HepG2 (cell line): ENCODE data around the gene SSBP4. TPM values are rescaled to one million over a fixed set of nuclear protein-coding genes. Genes with fewer than 3 reads are reported as not detected.

ENCODE experiments used
- AHR ChIP-seq: IDR thresholded peaks from 2 replicates; pipeline ENCODE4 v1.6.1; 2018; ENCODE audit warnings: missing genetic modification reagents, missing compliant biosample characterization
- AKAP8 ChIP-seq: sonication (generic); formaldehyde crosslinking; IDR thresholded peaks from 2 replicates; pipeline ENCODE4 v1.5.1; 2020; ENCODE audit warnings: mild to moderate bottlenecking, missing genetic modification reagents
- ARID2 ChIP-seq: sonication (generic); formaldehyde crosslinking; IDR thresholded peaks from 2 replicates; pipeline ENCODE4 v1.8.1; 2022; ENCODE audit warnings: mild to moderate bottlenecking, missing genetic modification reagents, borderline replicate concordance
- BRD4 ChIP-seq: sonication (generic); formaldehyde crosslinking; IDR thresholded peaks from 2 replicates; pipeline ENCODE4 v1.4.0; 2020; ENCODE audit warnings: missing genetic modification reagents
- ELF4 ChIP-seq: sonication (generic); formaldehyde crosslinking; IDR thresholded peaks from 2 replicates; pipeline ENCODE4 v1.5.0; 2020; ENCODE audit warnings: missing genetic modification reagents, mild to moderate bottlenecking, moderate library complexity, borderline replicate concordance
- HOXA5 ChIP-seq: sonication (generic); formaldehyde crosslinking; IDR thresholded peaks from 2 replicates; pipeline ENCODE4 v1.4.0; 2020; ENCODE audit warnings: missing genetic modification reagents
- KMT2B ChIP-seq: IDR thresholded peaks from 2 replicates; pipeline ENCODE4 v1.6.1; 2016; ENCODE audit warnings: missing genetic modification reagents, missing compliant biosample characterization
- U2AF2 ChIP-seq: fragments of 200-400 bp; formaldehyde crosslinking; IDR thresholded peaks from 2 replicates; pipeline ENCODE4 v1.6.1; 2017; ENCODE audit warnings: low read depth, mild to moderate bottlenecking, low read length
- ZNF276 ChIP-seq: sonication (generic); formaldehyde crosslinking; IDR thresholded peaks from 2 replicates; pipeline ENCODE4 v1.4.0; 2020; ENCODE audit warnings: mild to moderate bottlenecking, low read depth, missing genetic modification reagents
- ZNF564 ChIP-seq: sonication (generic); formaldehyde crosslinking; IDR thresholded peaks from 2 replicates; pipeline ENCODE4 v1.8.1; 2023; ENCODE audit warnings: mild to moderate bottlenecking, missing genetic modification reagents
- ZNF607 ChIP-seq: sonication (generic); formaldehyde crosslinking; IDR thresholded peaks from 2 replicates; pipeline ENCODE4 v1.5.1; 2020; ENCODE audit warnings: missing genetic modification reagents, mild to moderate bottlenecking, borderline replicate concordance
- ZSCAN29 ChIP-seq: sonication (generic); formaldehyde crosslinking; conservative IDR thresholded peaks from 2 replicates; pipeline ENCODE4 v1.4.0; 2020; ENCODE audit warnings: mild to moderate bottlenecking, missing genetic modification reagents
- ZSCAN5A ChIP-seq: sonication (generic); formaldehyde crosslinking; IDR thresholded peaks from 2 replicates; pipeline ENCODE4 v1.8.0; 2022; ENCODE audit warnings: mild to moderate bottlenecking, missing genetic modification reagents, borderline replicate concordance
- polyA plus RNA-seq, 8 experiments: library from polyadenylated mRNA; depleted of rRNA in 3 of 8; stranded (reverse) in 7 of 8; unstranded in 1 of 8; fragments of >200 nt; fragmentation: Illumina TruSeq in 4 of 8; extraction: Trizol in 4 of 8; gene quantifications; 2 replicates each; pipeline versions ENCODE4 v1.2.1 to v1.2.3, GENCODE V29; 2011 to 2016; ENCODE audit warnings: low read depth in 4 of 8, missing spikeins in 1 of 8, mixed read lengths in 1 of 8; ENCODE audit not compliant: insufficient read depth in 1 of 8
- total RNA-seq, 5 experiments: library from RNA; depleted of rRNA; stranded (reverse); fragments of >200 nt; fragmentation: Illumina TruSeq; extraction: Trizol; gene quantifications; 2 replicates each; pipeline ENCODE4 v1.2.3, GENCODE V29; 2016; ENCODE audit warnings: low read depth in 1 of 5
- TF ChIP-seq, protein P1 (sequence below): sonication (generic); formaldehyde crosslinking; IDR thresholded peaks from 2 replicates; pipeline ENCODE4 v1.4.0; 2020; ENCODE audit warnings: missing genetic modification reagents

Gene SSBP4
- total and polyA plus RNA-seq, 2 of the 13 experiments (the other 11 are each of a cell fraction or from before 2014, with no cell fraction given), result 20.8 to 39.5 TPM

- TF ChIP-seq AHR, result no peak
- TF ChIP-seq, protein P1, sequence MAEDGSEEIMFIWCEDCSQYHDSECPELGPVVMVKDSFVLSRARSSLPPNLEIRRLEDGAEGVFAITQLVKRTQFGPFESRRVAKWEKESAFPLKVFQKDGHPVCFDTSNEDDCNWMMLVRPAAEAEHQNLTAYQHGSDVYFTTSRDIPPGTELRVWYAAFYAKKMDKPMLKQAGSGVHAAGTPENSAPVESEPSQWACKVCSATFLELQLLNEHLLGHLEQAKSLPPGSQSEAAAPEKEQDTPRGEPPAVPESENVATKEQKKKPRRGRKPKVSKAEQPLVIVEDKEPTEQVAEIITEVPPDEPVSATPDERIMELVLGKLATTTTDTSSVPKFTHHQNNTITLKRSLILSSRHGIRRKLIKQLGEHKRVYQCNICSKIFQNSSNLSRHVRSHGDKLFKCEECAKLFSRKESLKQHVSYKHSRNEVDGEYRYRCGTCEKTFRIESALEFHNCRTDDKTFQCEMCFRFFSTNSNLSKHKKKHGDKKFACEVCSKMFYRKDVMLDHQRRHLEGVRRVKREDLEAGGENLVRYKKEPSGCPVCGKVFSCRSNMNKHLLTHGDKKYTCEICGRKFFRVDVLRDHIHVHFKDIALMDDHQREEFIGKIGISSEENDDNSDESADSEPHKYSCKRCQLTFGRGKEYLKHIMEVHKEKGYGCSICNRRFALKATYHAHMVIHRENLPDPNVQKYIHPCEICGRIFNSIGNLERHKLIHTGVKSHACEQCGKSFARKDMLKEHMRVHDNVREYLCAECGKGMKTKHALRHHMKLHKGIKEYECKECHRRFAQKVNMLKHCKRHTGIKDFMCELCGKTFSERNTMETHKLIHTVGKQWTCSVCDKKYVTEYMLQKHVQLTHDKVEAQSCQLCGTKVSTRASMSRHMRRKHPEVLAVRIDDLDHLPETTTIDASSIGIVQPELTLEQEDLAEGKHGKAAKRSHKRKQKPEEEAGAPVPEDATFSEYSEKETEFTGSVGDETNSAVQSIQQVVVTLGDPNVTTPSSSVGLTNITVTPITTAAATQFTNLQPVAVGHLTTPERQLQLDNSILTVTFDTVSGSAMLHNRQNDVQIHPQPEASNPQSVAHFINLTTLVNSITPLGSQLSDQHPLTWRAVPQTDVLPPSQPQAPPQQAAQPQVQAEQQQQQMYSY (CRISPR knock-in tag), result no peak; the same call in 1 of the 2 replicates
- no peak for TF ChIP-seq ZNF607 (CRISPR knock-in tag)
- TF ChIP-seq U2AF2, result no peak
- peak; percentile 65; the same call in 1 of the 2 replicates for TF ChIP-seq ZSCAN5A
- TF ChIP-seq ZSCAN29, result no peak
- TF ChIP-seq ZNF276 (CRISPR knock-in tag), result no peak
- peak; percentile 81; the same call in 1 of the 2 replicates for TF ChIP-seq BRD4 (CRISPR knock-in tag)
- TF ChIP-seq AKAP8 (CRISPR knock-in tag), result no peak; the same call in 1 of the 2 replicates
- no peak for TF ChIP-seq KMT2B
- TF ChIP-seq HOXA5 (CRISPR knock-in tag), result peak; percentile 85
- TF ChIP-seq ARID2 (CRISPR knock-in tag), result no peak
- no peak for TF ChIP-seq ZNF564 (CRISPR knock-in tag)
- no peak for TF ChIP-seq ELF4 (CRISPR knock-in tag)
Measured at GRCh38 chr19:18373892-18374629, 45.1 kb upstream of the SSBP4 start (continued).
